CD14-positive monocyte (primary cell): ENCODE data around the gene MAD1L1. TPM values are rescaled to one million over a fixed set of nuclear protein-coding genes. Genes with fewer than 3 reads are reported as not detected.

Experiments used
- DNase-seq, 3 donors: peaks; one replicate each; pipeline ENCODE4 v3.0.0-alpha.2; 2011 to 2022
- H2AFZ ChIP-seq: 2 replicates; pipeline ENCODE4 v1.6.0; 2012; ENCODE audit warnings: mild to moderate bottlenecking, low read depth, low read length, inconsistent platforms; ENCODE audit not compliant: insufficient read depth, poor library complexity, severe bottlenecking
- H3K27ac ChIP-seq, 2 donors: 1 replicate in 1 of 2; 2 replicates in 1 of 2; pipeline ENCODE4 v1.5.1; 2012 to 2013; ENCODE audit warnings: low read length in 2 of 2, control low read depth in 1 of 2, inconsistent platforms in 1 of 2, low read depth in 1 of 2, mild to moderate bottlenecking in 1 of 2
- H3K27me3 ChIP-seq, 2 donors: one replicate each; pipeline versions ENCODE4 v1.6.0 to v1.6.1; 2011 to 2013; ENCODE audit warnings: low read length in 2 of 2; ENCODE audit not compliant: control insufficient read depth in 2 of 2, insufficient read depth in 2 of 2
- H3K36me3 ChIP-seq, 2 donors: replicated peaks in 1 of 2; 1 replicate in 1 of 2; 2 replicates in 1 of 2; pipeline versions ENCODE4 v1.5.1 to v1.6.1; 2012 to 2013; ENCODE audit warnings: low read length in 2 of 2, control low read depth in 1 of 2, inconsistent platforms in 1 of 2, mild to moderate bottlenecking in 1 of 2; ENCODE audit not compliant: insufficient read depth in 2 of 2, control insufficient read depth in 1 of 2
- H3K4me1 ChIP-seq, 2 donors: 1 replicate in 1 of 2; 2 replicates in 1 of 2; pipeline versions ENCODE4 v1.5.1 to v1.6.1; 2012 to 2013; ENCODE audit warnings: low read length in 2 of 2, control low read depth in 1 of 2, inconsistent platforms in 1 of 2, mild to moderate bottlenecking in 1 of 2, moderate library complexity in 1 of 2; ENCODE audit not compliant: insufficient read depth in 2 of 2, control insufficient read depth in 1 of 2
- H3K4me2 ChIP-seq: replicated peaks from 2 replicates; pipeline ENCODE3; 2012; ENCODE audit warnings: low read length, moderate library complexity, mild to moderate bottlenecking; ENCODE audit not compliant: poor library complexity, severe bottlenecking; ENCODE audit errors: extremely low read depth
- H3K4me3 ChIP-seq, 3 experiments: fragments of 200-600 bp in 1 of 3; sonication (generic) in 1 of 3; replicated peaks in 1 of 3; 1 replicate in 2 of 3; 2 replicates in 1 of 3; pipeline ENCODE4 v1.5.1; 2011 to 2013; ENCODE audit warnings: low read length in 3 of 3, mild to moderate bottlenecking in 3 of 3, control low read depth in 2 of 3, low read depth in 2 of 3, inconsistent platforms in 1 of 3, moderate library complexity in 1 of 3
- H3K79me2 ChIP-seq: 2 replicates; pipeline ENCODE4 v1.6.0; 2012; ENCODE audit warnings: mild to moderate bottlenecking, control low read depth, inconsistent platforms, low read length, moderate library complexity; ENCODE audit not compliant: insufficient read depth
- H3K9ac ChIP-seq: 2 replicates; pipeline ENCODE4 v1.6.0; 2017; ENCODE audit warnings: low read length, mild to moderate bottlenecking; ENCODE audit not compliant: insufficient read depth, poor library complexity, severe bottlenecking
- H3K9me3 ChIP-seq, 2 donors: replicated peaks in 1 of 2; 1 replicate in 1 of 2; 2 replicates in 1 of 2; pipeline versions ENCODE4 v1.5.1 to v1.6.1; 2012 to 2013; ENCODE audit warnings: low read length in 2 of 2, control low read depth in 1 of 2; ENCODE audit not compliant: control insufficient read depth in 1 of 2, insufficient read depth in 1 of 2
- H4K20me1 ChIP-seq: 2 replicates; pipeline ENCODE4 v1.6.0; 2012; ENCODE audit warnings: mild to moderate bottlenecking, low read length, control low read depth, moderate library complexity; ENCODE audit not compliant: insufficient read depth
- H3K27ac Mint-ChIP-seq, 7 donors: one replicate each; pipeline ENCODE4 v1.8.0; 2020; ENCODE audit warnings: mild to moderate bottlenecking in 7 of 7, mixed read lengths in 7 of 7, moderate library complexity in 6 of 7, inconsistent platforms in 2 of 7
- H3K27me3 Mint-ChIP-seq, 3 donors: one replicate each; pipeline ENCODE4 v1.8.0; 2021 to 2022; ENCODE audit warnings: low read depth in 3 of 3, mild to moderate bottlenecking in 3 of 3, mixed read lengths in 3 of 3, moderate library complexity in 3 of 3, inconsistent platforms in 1 of 3
- H3K36me3 Mint-ChIP-seq, 2 donors: one replicate each; pipeline ENCODE4 v1.8.0; 2020; ENCODE audit warnings: mixed read lengths in 2 of 2, inconsistent platforms in 1 of 2, mild to moderate bottlenecking in 1 of 2
- H3K4me1 Mint-ChIP-seq: one replicate; pipeline ENCODE4 v1.8.0; 2020; ENCODE audit warnings: mild to moderate bottlenecking, mixed read lengths
- H3K4me3 Mint-ChIP-seq, 2 donors: one replicate each; pipeline ENCODE4 v1.8.0; 2020; ENCODE audit warnings: mild to moderate bottlenecking in 2 of 2, mixed read lengths in 2 of 2, moderate library complexity in 1 of 2
- H3K9me3 Mint-ChIP-seq, 7 donors: one replicate each; pipeline ENCODE4 v1.8.0; 2020 to 2022; ENCODE audit warnings: mixed read lengths in 7 of 7, mild to moderate bottlenecking in 6 of 7, moderate library complexity in 6 of 7, inconsistent platforms in 2 of 7
- CTCF ChIP-seq: fragments of 200-600 bp; IDR thresholded peaks from one replicate; pipeline ENCODE4 v1.8.0; 2022; ENCODE audit warnings: antibody characterized with exemption, mild to moderate bottlenecking
- WGBS: methylation state at CpG from one replicate; pipeline ENCODE4 v1.1.5; 2013; ENCODE audit warnings: missing lambda C conversion rate; ENCODE audit not compliant: insufficient coverage; 5-methylcytosine and 5-hydroxymethylcytosine counted together
- intact Hi-C, 2 donors: fragments of 100-400 bp; cut with micrococcal nuclease; formaldehyde crosslinking; loops; one replicate each; pipeline versions ENCODE4 v1.15.0 to v1.15.1; 2023
- polyA plus RNA-seq, 3 donors: library from polyadenylated mRNA; depleted of rRNA in 1 of 3; unstranded in 2 of 3; stranded (reverse) in 1 of 3; fragments of 300-500 nt in 2 of 3; fragments of >200 nt in 1 of 3; fragmentation: Illumina TruSeq in 2 of 3; gene quantifications; 1 replicate in 2 of 3; 2 replicates in 1 of 3; pipeline ENCODE4 v1.2.3, GENCODE V29; 2012 to 2021

The MAD1L1 gene
- polyA plus RNA-seq, 3 donors, result 22.0 to 39.4 (median 33.2) TPM

- Mint-ChIP-seq H3K9me3 (peaks cover 0 to 2% (median 0%) of the 10 kb centered on the region in 7 donors), H3K4me1 (peaks cover 2% of the 10 kb centered on the region), H3K27ac (peak overlapping the region in 2 of 7 donors; percentile 21 to 48), H3K27me3 (peaks cover 0 to 2% (median 1%) of the 10 kb centered on the region in 3 donors), H3K4me3 (no peak overlapping the region), H3K36me3 (peaks cover 9 to 27% of the 10 kb centered on the region in 2 donors)
- H4K20me1 ChIP-seq, result no peaks in the 10 kb centered on the region
- peaks cover 0 to 6% of the 10 kb centered on the region in 2 donors for H3K36me3 ChIP-seq
- H3K4me2 ChIP-seq, result no peak overlapping the region
- WGBS, result 98% methylated on average over 14 of the region's 37 CpGs
- H3K27me3 ChIP-seq, result no peaks in the 10 kb centered on the region
- H3K27ac ChIP-seq, result no peak overlapping the region
- intact Hi-C loops, result no loop called here
- no peaks in the 10 kb centered on the region for H3K4me1 ChIP-seq
- no peak overlapping the region for H2AFZ ChIP-seq
- TF ChIP-seq CTCF, result no peak
- no peak overlapping the region for H3K9ac ChIP-seq
- no peaks in the 10 kb centered on the region for H3K79me2 ChIP-seq
- H3K9me3 ChIP-seq, result no peaks in the 10 kb centered on the region
- DNase-seq, result no peak
- no peak overlapping the region for H3K4me3 ChIP-seq
These were observed 182.8 kb downstream of the MAD1L1 start for GRCh38 chr7:2049782-2050510.

DNA sequence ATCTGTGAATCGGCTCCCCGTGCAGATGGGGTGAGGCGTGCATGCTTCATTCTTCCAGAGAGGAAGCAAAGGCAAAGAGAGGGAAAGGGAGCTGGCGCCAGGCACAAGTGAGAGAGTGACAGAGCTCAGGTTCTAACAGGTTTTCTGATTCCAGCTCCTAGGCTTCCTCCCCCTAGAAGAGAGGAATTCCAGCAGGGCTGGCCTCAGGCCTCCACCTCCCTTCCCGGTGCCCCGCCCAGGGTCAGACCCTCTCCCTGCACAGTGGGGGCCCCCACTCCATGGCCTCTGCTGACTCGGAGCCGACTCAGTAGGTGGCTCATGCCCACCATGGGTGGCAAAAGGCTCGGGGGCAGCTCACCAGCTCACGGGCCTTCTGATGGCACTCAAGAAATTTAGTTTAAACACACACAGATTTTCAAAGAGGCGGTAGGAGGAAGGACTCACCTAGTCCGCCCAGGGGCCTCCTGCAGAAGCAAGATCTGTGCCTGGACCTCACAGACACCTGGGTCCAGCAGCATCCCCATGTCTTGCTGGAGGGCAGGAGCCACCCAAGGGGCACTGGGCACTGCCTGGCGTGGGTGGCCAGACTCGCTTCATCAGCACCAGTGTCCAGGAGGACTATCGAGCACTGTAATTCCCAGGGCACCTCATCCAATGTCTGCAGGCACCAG is 183.5 kb downstream of the MAD1L1 start:
- no peak for TF ChIP-seq CTCF
- Histone ChIP-seq H2AFZ (no peak overlapping the region), H3K9me3 (no peaks in the 10 kb centered on the region), H3K4me1 (no peaks in the 10 kb centered on the region), H3K9ac (no peak overlapping the region), H3K4me2 (no peak overlapping the region), H3K79me2 (no peaks in the 10 kb centered on the region), H3K27me3 (no peaks in the 10 kb centered on the region), H4K20me1 (no peaks in the 10 kb centered on the region), H3K36me3 (peaks cover 3 to 4% of the 10 kb centered on the region in 2 donors), H3K27ac (no peak overlapping the region), H3K4me3 (no peak overlapping the region)
- H3K27ac Mint-ChIP-seq, result peak overlapping the region in 2 of 7 donors; percentile 32 to 48
- intact Hi-C loops, result no loop called here
- peaks cover 0 to 2% (median 1%) of the 10 kb centered on the region in 3 donors for H3K27me3 Mint-ChIP-seq
- DNase-seq, result no peak
- H3K4me1 Mint-ChIP-seq, result peaks cover 2% of the 10 kb centered on the region
- no peak overlapping the region for H3K4me3 Mint-ChIP-seq
- peaks cover 6 to 24% of the 10 kb centered on the region in 2 donors for H3K36me3 Mint-ChIP-seq
- peaks cover 0 to 6% (median 0%) of the 10 kb centered on the region in 7 donors for H3K9me3 Mint-ChIP-seq
- 98% methylated on average over 11 of the region's 15 CpGs for WGBS
